Fibroblast of pulmonary artery (primary cell): ENCODE measurements around the gene PTPRG.

Source experiments
- DNase-seq: peaks from one replicate; pipeline ENCODE4 v3.0.0-alpha.2; 2010; ENCODE audit warnings: low read depth
- H3K4me3 ChIP-seq: replicated peaks from 2 replicates; pipeline ENCODE4 v1.5.1; 2011; ENCODE audit warnings: low read depth, mild to moderate bottlenecking, control low read depth, low read length, moderate library complexity
- TF ChIP-seq, protein P1 (sequence below): IDR thresholded peaks from 2 replicates; pipeline ENCODE4 v1.5.1; 2011; ENCODE audit warnings: mild to moderate bottlenecking, control low read depth, low read length, inconsistent platforms; ENCODE audit errors: missing control alignments

The PTPRG gene

DNA sequence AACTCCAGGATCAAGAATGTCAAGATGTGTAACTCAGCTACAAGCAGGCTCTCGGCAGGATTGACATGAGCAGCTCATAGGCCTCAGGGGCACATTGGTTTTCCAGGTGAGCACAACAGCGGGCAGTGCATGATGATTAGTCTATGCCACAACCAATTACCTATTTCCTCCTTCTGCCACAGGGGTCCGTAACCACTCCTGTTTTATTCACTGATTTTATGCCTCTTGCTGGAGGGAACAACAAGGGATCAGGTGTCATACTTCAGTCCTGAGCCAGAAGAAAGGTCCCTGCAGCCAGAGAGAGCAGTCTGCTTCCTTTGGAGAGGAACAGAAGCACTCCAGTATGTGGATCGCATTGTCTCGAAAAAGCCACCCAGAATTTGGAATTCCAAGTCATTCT, 35.1 kb upstream of the PTPRG start:
- DNase-seq, result no peak
- no peak overlapping the region for H3K4me3 ChIP-seq
- TF ChIP-seq, protein P1, sequence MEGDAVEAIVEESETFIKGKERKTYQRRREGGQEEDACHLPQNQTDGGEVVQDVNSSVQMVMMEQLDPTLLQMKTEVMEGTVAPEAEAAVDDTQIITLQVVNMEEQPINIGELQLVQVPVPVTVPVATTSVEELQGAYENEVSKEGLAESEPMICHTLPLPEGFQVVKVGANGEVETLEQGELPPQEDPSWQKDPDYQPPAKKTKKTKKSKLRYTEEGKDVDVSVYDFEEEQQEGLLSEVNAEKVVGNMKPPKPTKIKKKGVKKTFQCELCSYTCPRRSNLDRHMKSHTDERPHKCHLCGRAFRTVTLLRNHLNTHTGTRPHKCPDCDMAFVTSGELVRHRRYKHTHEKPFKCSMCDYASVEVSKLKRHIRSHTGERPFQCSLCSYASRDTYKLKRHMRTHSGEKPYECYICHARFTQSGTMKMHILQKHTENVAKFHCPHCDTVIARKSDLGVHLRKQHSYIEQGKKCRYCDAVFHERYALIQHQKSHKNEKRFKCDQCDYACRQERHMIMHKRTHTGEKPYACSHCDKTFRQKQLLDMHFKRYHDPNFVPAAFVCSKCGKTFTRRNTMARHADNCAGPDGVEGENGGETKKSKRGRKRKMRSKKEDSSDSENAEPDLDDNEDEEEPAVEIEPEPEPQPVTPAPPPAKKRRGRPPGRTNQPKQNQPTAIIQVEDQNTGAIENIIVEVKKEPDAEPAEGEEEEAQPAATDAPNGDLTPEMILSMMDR, result no peak

DNA sequence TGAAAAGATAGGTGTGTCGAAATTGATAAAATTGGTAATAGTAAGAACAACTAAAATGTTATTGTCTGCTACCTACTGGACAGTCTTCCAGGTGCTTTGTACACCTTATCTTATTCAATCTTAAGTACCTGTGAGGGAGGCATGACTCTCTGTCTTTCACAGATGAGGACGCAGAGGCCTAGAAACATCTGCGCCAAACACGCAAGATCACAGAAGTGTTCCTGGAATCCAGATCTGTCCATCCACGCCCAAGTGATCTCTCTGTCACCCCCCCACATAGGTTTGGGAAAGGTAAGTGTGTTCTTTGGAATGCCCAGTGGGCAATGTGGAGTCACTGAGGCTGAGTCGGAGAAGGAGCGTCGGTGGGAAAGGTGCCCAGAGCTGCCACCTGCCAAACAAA, 34.4 kb upstream of the PTPRG start:
- no peak overlapping the region for H3K4me3 ChIP-seq
- no peak for DNase-seq
- TF ChIP-seq, protein P1, result no peak

DNA sequence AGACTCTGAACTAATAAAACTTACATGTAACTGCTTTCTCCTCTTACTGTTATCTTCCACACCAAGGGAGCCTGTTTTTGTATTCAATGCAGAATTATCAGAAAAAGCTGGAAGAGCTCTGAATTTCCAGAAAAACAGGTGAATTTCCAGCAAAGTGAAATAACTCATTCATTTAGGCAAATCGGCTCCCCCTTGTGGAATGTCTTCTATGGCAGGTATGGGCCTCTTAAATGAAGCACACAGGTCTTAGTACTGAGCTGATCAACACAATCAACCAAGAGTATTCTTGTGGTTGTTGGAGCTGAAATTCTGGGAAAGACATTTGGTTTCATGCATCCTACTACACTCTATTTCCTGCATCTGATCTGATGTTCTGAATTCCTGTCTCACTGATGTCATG, 31.0 kb upstream of the PTPRG start:
- peak; percentile 64 for DNase-seq
- H3K4me3 ChIP-seq, result no peak overlapping the region
- TF ChIP-seq, protein P1, result peak; percentile 62

DNA sequence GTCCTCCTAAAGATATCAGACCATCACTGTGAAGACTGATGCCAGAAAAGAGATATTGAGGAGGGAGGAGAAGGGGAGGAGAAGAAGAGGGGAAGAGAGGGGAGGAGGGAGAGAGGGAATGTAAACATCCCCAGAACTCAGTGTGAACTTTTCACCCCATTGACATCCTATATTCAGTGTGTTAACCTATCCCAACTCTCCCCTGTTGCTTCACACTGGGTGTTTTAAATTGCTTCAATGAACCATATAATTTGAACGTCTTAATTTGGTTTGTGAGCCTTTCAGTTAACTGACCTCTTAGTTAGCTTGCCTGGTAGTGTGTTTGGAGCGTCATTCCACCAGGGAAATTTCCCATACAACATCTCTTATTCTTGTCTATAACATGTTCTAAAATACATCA, 29.8 kb upstream of the PTPRG start:
- TF ChIP-seq, protein P1, result no peak
- DNase-seq, result no peak
- H3K4me3 ChIP-seq, result no peak overlapping the region

DNA sequence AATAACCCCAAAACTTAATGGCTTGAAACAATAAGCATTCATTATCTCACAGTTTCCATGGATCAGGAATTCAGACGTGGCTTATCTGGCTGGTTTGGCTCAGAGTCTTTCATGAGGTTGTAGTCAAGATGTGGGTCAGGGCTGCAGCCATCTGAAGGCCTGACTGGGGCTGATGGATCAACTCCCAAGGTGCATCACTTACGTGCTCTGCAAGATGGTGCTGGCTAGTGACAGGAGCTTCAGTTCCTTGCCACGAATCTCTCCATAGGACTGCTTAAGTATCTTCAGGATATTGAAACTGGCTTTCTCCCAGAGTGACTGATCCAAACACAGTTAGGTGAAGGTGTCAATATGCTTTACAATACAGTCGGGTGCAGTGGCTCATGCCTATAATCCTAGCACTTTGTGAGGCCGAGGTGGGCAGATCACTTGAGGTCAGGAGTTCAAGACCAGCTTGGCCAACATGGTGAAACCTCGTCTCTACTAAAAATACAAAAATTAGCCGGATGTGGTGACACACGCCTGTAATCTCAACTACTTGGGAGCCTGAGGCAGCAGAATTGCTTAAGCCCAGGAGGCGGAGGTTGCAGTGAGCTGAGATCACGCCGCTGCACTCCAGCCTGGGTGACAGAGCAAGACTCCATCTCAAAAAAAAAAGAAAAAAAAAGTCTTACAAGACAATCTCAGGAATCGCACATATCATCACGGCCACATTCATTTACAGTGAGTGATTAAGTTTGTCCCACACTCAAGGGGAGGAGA, 28.5 kb upstream of the PTPRG start:
- DNase-seq, result no peak
- TF ChIP-seq, protein P1, result no peak
- no peak overlapping the region for H3K4me3 ChIP-seq

DNA sequence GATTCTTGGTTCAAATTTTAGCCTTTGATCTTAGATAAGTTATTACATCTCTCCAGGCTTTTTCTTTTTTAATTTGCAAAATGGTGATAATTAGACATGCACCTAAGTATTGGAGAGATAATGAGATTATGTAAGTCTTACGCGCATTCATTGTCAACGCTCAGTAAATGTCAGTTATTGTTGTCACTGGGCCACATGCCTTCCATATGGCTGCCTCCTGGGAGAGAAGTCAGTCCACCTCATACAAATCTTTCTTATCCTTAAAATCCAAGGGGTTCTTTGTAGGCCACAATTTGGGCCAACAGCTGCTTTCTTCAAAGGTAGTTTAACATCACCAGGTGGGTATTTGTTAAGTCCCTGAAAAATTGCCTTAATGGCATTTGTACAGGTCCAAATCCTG, 25.5 kb upstream of the PTPRG start:
- no peak overlapping the region for H3K4me3 ChIP-seq
- TF ChIP-seq, protein P1, result no peak
- no peak for DNase-seq

DNA sequence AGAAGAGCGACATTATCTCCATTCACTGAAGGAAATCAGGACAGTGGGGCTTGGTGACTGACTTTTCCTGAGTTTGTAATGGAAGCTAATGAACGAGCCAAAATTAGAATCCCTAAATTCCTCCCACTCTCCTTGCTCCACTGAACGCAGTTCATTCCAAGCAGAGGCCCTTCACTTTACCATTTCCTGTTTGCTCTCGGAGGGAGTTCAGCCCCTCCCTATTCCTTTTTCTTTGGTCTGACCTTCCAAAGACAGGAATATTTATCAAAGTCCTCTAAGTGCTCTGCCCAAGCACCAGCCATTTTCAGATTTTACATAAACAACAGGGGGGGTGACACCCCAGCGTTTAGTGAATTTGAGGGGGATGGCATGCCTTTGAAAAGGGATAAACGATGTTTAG, 24.0 kb upstream of the PTPRG start:
- TF ChIP-seq, protein P1, result no peak
- H3K4me3 ChIP-seq, result no peak overlapping the region
- peak; percentile 53 for DNase-seq
